PC-3 (cell line): ENCODE measurements around the gene ACVR1B. TPM values are rescaled to one million over a fixed set of nuclear protein-coding genes. Genes with fewer than 3 reads are reported as not detected.

Source experiments
- ATAC-seq: fragments of 200-7000 bp; cut with Tn5 transposase; 2 replicates; pipeline ENCODE4 v1.9.1; 2020; ENCODE audit warnings: mild to moderate bottlenecking, moderate library complexity
- BruUV-seq: library from RNA; stranded (reverse); fragments of 400-500 nt; replicated peaks from 2 replicates; lab custom pipeline; 2021; lab: Mats Ljungman, UMichigan
- CTCF ChIA-PET: fragments of 300-600 bp; sonication (Branson Sonifier 250); formaldehyde crosslinking; loops from one replicate; lab custom pipeline; 2022; ENCODE audit warnings: antibody characterized with exemption; lab: Charles Lee
- POLR2A ChIA-PET: fragments of 300-600 bp; sonication (Branson Sonifier 250); formaldehyde crosslinking; loops from one replicate; lab custom pipeline; 2022; ENCODE audit warnings: antibody characterized with exemption; ENCODE audit not compliant: unreplicated experiment; lab: Charles Lee
- DNase-seq: peaks from one replicate; pipeline ENCODE4 v3.0.0-alpha.2; 2015
- H2AFZ ChIP-seq: fragments of 300-600 bp; sonication (generic); 2 replicates; pipeline ENCODE4 v1.6.0; 2016; ENCODE audit warnings: antibody characterized with exemption, low read length
- H3F3A ChIP-seq: fragments of 300-600 bp; sonication (generic); one replicate; pipeline ENCODE4 v1.6.0; 2017; ENCODE audit warnings: antibody characterized with exemption, low read length, control low read depth, mild to moderate bottlenecking; ENCODE audit not compliant: unreplicated experiment
- H3K27ac ChIP-seq: fragments of 300-600 bp; sonication (generic); 2 replicates; pipeline ENCODE4 v1.5.1; 2016; ENCODE audit warnings: mild to moderate bottlenecking, low read length
- H3K27me3 ChIP-seq: fragments of 300-600 bp; sonication (generic); 2 replicates; pipeline ENCODE4 v1.6.1; 2016; ENCODE audit warnings: low read length, mixed read lengths
- H3K36me3 ChIP-seq: fragments of 300-600 bp; sonication (generic); 2 replicates; pipeline ENCODE4 v1.6.1; 2016; ENCODE audit warnings: low read depth, mixed run types, low read length, mixed read lengths
- H3K4me1 ChIP-seq: fragments of 300-600 bp; sonication (generic); 2 replicates; pipeline ENCODE4 v1.5.1; 2016; ENCODE audit warnings: low read length; ENCODE audit not compliant: insufficient read depth
- H3K4me2 ChIP-seq: fragments of 300-600 bp; sonication (generic); 2 replicates; pipeline ENCODE4 v1.6.0; 2016; ENCODE audit warnings: low read length
- H3K4me3 ChIP-seq: fragments of 300-600 bp; sonication (generic); 2 replicates; pipeline ENCODE4 v1.5.1; 2016; ENCODE audit warnings: mild to moderate bottlenecking, low read length, mixed read lengths
- H3K79me2 ChIP-seq: fragments of 300-600 bp; sonication (generic); 2 replicates; pipeline ENCODE4 v1.6.1; 2017; ENCODE audit warnings: low read length, mixed read lengths
- H3K9ac ChIP-seq: fragments of 300-600 bp; sonication (generic); 2 replicates; pipeline ENCODE4 v1.6.0; 2016; ENCODE audit warnings: mild to moderate bottlenecking, low read length
- H3K9me2 ChIP-seq: fragments of 300-600 bp; sonication (generic); replicated peaks from 2 replicates; pipeline ENCODE4 v1.6.1; 2016; ENCODE audit warnings: mixed run types, low read length, mixed read lengths
- H3K9me3 ChIP-seq: fragments of 300-600 bp; sonication (generic); 2 replicates; pipeline ENCODE4 v1.6.1; 2016; ENCODE audit warnings: low read length, mixed read lengths
- H4K20me1 ChIP-seq: fragments of 300-600 bp; sonication (generic); 2 replicates; pipeline ENCODE4 v1.6.1; 2016; ENCODE audit warnings: low read length, mixed read lengths
- EZH2 ChIP-seq: fragments of 300-600 bp; sonication (generic); IDR thresholded peaks from one replicate; pipeline ENCODE4 v1.6.1; 2017; ENCODE audit warnings: antibody characterized with exemption, mild to moderate bottlenecking, low read length; ENCODE audit not compliant: unreplicated experiment
- EZH2phosphoT487 ChIP-seq: fragments of 300-600 bp; sonication (generic); IDR thresholded peaks from 2 replicates; pipeline ENCODE4 v1.6.1; 2018; ENCODE audit warnings: mild to moderate bottlenecking, antibody characterized with exemption, low read length, borderline replicate concordance
- intact Hi-C: fragments of 100-400 bp; cut with micrococcal nuclease; formaldehyde crosslinking; loops from 2 replicates; pipeline ENCODE4 v1.9.0; 2023
- total RNA-seq: library from RNA; depleted of rRNA; stranded (reverse); fragments of >200 nt; gene quantifications from 2 replicates; pipeline ENCODE4 v1.2.3, GENCODE V29; 2014
- TF ChIP-seq, protein P1 (sequence below): fragments of 300-600 bp; sonication (generic); conservative IDR thresholded peaks from 2 replicates; pipeline ENCODE4 v1.5.1; 2017; ENCODE audit warnings: antibody characterized with exemption, low read depth, mild to moderate bottlenecking, low read length

ACVR1B gene
- total RNA-seq, 1 experiment from 2014 or later = 9.8 TPM

DNA sequence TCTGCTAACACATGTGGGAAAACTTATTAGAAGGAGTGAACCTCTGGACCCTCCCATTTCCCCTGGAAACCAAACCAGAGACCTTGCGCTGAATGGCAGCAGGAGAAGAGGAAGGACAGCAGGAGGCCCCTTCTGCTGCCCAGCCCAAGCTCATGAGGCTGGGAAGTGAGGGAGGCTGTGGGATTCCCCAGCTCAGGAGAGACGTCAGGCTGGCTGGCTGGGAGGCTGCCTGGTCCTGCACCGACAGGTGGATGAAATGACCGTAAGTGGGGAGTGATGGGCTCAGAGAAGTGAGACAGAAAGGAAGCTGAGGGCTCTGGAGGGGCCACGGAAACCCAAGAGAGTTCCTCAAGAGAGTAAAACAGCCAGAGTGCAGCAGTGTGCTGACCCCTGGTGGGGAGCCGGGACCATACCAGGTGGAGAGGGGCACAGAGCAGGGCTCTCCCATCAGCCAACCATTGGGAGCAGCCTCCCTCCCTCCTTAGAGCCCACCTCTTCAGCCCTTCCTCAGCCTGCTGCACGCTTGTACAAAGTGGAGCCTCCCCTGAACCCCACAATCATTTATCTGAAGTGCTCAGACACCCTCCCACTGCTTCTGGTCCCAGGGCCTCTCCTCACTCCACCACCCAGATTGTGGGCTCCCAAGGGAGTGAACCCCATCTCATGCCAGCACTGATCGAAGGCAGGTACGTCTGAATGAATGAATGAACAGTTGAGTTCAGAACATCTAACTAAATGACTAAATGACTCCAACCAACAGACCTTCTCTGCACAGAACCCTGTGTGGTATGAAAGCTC is 69.2 kb downstream of the ACVR1B start:
- no peak overlapping the region for H3K4me3 ChIP-seq
- H2AFZ ChIP-seq = no peak overlapping the region
- H3K9me3 ChIP-seq = no peaks in the 10 kb centered on the region
- no peak overlapping the region for H3K9ac ChIP-seq
- no TSS peak for BruUV-seq
- H3K4me2 ChIP-seq = no peak overlapping the region
- DNase-seq = peak; percentile 44
- H3K36me3 ChIP-seq = no peaks in the 10 kb centered on the region
- ChIA-PET CTCF (interaction anchor here (1.2 to 1.9 kb wide), 2 partner anchors 17 to 28 kb away, joined by 7 to 9 read pairs; no protein-coding TSS in a partner anchor), POLR2A (interaction anchor here (0.8 kb wide), 1 partner anchor 16 kb away, joined by 3 read pairs; no protein-coding TSS in a partner anchor)
- H3K9me2 ChIP-seq = no peaks in the 10 kb centered on the region
- no peak for ATAC-seq
- no peaks in the 10 kb centered on the region for H3F3A ChIP-seq
- intact Hi-C loops = no loop called here
- no peaks in the 10 kb centered on the region for H3K79me2 ChIP-seq
- no peaks in the 10 kb centered on the region for H4K20me1 ChIP-seq
- TF ChIP-seq, protein P1, sequence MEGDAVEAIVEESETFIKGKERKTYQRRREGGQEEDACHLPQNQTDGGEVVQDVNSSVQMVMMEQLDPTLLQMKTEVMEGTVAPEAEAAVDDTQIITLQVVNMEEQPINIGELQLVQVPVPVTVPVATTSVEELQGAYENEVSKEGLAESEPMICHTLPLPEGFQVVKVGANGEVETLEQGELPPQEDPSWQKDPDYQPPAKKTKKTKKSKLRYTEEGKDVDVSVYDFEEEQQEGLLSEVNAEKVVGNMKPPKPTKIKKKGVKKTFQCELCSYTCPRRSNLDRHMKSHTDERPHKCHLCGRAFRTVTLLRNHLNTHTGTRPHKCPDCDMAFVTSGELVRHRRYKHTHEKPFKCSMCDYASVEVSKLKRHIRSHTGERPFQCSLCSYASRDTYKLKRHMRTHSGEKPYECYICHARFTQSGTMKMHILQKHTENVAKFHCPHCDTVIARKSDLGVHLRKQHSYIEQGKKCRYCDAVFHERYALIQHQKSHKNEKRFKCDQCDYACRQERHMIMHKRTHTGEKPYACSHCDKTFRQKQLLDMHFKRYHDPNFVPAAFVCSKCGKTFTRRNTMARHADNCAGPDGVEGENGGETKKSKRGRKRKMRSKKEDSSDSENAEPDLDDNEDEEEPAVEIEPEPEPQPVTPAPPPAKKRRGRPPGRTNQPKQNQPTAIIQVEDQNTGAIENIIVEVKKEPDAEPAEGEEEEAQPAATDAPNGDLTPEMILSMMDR = peak; percentile 68
- TF ChIP-seq EZH2phosphoT487 = no peak
- no peak overlapping the region for H3K27ac ChIP-seq
- peaks cover 11% of the 10 kb centered on the region for H3K4me1 ChIP-seq
- H3K27me3 ChIP-seq = no peaks in the 10 kb centered on the region

DNA sequence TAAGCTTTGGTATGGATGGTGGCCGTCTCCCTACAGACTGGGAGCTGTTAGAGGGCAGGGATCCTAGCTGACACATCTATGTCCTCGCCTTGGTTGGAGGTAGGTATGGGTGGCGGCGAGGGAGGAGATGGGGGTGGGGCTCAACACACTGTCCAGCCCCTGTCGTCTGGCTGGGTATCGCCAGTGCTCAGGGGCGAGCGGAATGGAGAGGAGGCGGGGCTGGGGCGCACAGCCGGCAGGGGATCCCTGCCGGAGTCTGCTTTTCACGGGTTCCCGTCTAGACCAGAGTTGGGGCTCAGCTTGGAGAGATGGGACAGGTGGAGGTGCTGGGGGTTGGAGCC is 71.3 kb downstream of the ACVR1B start:
- ChIA-PET POLR2A (no interaction called here), CTCF (interaction anchor here (0.5 to 2.1 kb wide), 10 partner anchors 10 to 148 kb away, joined by 3 to 16 read pairs (median 4); no protein-coding TSS in a partner anchor)
- Histone ChIP-seq H3K9me3 (no peaks in the 10 kb centered on the region), H2AFZ (peak overlapping the region; percentile 96), H3K4me3 (peak overlapping the region; percentile 79), H4K20me1 (no peaks in the 10 kb centered on the region), H3F3A (no peaks in the 10 kb centered on the region), H3K27me3 (no peaks in the 10 kb centered on the region), H3K79me2 (no peaks in the 10 kb centered on the region), H3K27ac (no peak overlapping the region), H3K9ac (peak overlapping the region; percentile 27; the same call in 1 of the 2 replicates), H3K4me1 (peaks cover 18% of the 10 kb centered on the region), H3K4me2 (peak overlapping the region; percentile 99), H3K36me3 (no peaks in the 10 kb centered on the region), H3K9me2 (no peaks in the 10 kb centered on the region)
- DNase-seq (peak; percentile 42), ATAC-seq (peak; percentile 47)
- TF ChIP-seq EZH2 = no peak
- no peak for TF ChIP-seq EZH2phosphoT487
- TF ChIP-seq, protein P1 = no peak
- no TSS peak for BruUV-seq
- intact Hi-C loops = loop anchor here (1.0 to 2.0 kb wide), 2 partner anchors 19 to 132 kb away; no protein-coding TSS in a partner anchor
